GM19438 (cell line): ENCODE measurements around the gene GLUD2.

Experiments used
- ATAC-seq: cut with Tn5 transposase; IDR thresholded peaks from one replicate; pipeline ENCODE4 v1.9.1; 2021; ENCODE audit warnings: low read depth; ENCODE audit not compliant: unreplicated experiment

GLUD2 gene

GRCh38 chrX:121093011-121093410 is 45.6 kb downstream of the GLUD2 start:
- ATAC-seq = no peak
